Endothelial cell of umbilical vein (primary cell): ENCODE measurements around the gene MPDZ. TPM values are rescaled to one million over a fixed set of nuclear protein-coding genes. Genes with fewer than 3 reads are reported as not detected.

ENCODE experiments used
- BruUV-seq: library from RNA; stranded (reverse); fragments of 400-500 nt; replicated peaks from 2 replicates; lab custom pipeline; 2021; lab: Mats Ljungman, UMichigan
- CTCF ChIA-PET: fragments of 300-600, 350-600 bp; sonication (Branson Sonifier 250); formaldehyde crosslinking; loops from one replicate; lab custom pipeline; 2021; ENCODE audit warnings: antibody characterized with exemption, inconsistent platforms; lab: Charles Lee
- POLR2A ChIA-PET: fragments of 300-600, 350-600 bp; sonication (Branson Sonifier 250); formaldehyde crosslinking; loops from one replicate; lab custom pipeline; 2021; ENCODE audit warnings: antibody characterized with exemption, inconsistent platforms; lab: Charles Lee
- DNase-seq: peaks from one replicate; pipeline ENCODE4 v3.0.0-alpha.2; 2011; ENCODE audit warnings: low read depth, low spot score
- FAIRE-seq: peaks from 2 replicates; lab custom pipeline; 2011; peaks lifted over from hg19 to GRCh38; lab: Jason Lieb, UNC
- H2AFZ ChIP-seq: 2 replicates; pipeline ENCODE4 v1.6.0; 2012; ENCODE audit warnings: low read depth, low read length, control low read depth, inconsistent platforms
- H3K27ac ChIP-seq: 2 replicates; pipeline ENCODE4 v1.5.1; 2011; ENCODE audit warnings: low read depth, mild to moderate bottlenecking, control low read depth, low read length, moderate library complexity; ENCODE audit not compliant: insufficient read depth
- H3K27me3 ChIP-seq, 2 experiments: 2 replicates each; pipeline versions ENCODE4 v1.6.0 to v1.6.1; 2011; ENCODE audit warnings: low read length in 2 of 2, mixed read lengths in 1 of 2; ENCODE audit not compliant: control insufficient read depth in 2 of 2, insufficient read depth in 2 of 2
- H3K36me3 ChIP-seq, 2 experiments: 2 replicates in 1 of 2; 3 replicates in 1 of 2; pipeline ENCODE4 v1.5.1; 2011; ENCODE audit warnings: low read length in 2 of 2, mild to moderate bottlenecking in 1 of 2, moderate library complexity in 1 of 2; ENCODE audit not compliant: control insufficient read depth in 2 of 2, insufficient read depth in 2 of 2; ENCODE audit errors: extremely low read depth in 1 of 2
- H3K4me1 ChIP-seq: 3 replicates; pipeline ENCODE4 v1.5.1; 2011; ENCODE audit warnings: mild to moderate bottlenecking, low read length; ENCODE audit not compliant: control insufficient read depth, insufficient read depth; ENCODE audit errors: extremely low read depth
- H3K4me2 ChIP-seq: 2 replicates; pipeline ENCODE4 v1.6.1; 2011; ENCODE audit warnings: low read length, control low read depth, mixed read lengths; ENCODE audit not compliant: insufficient read depth
- H3K4me3 ChIP-seq, 3 experiments: fragments of 200-600 bp in 1 of 3; sonication (generic), shearing (Covaris generic) in 1 of 3; replicated peaks in 1 of 3; 2 replicates each; pipeline ENCODE4 v1.5.1; 2011 to 2016; ENCODE audit warnings: control low read depth in 3 of 3, low read length in 3 of 3, mild to moderate bottlenecking in 2 of 3, inconsistent platforms in 1 of 3, low read depth in 1 of 3, moderate library complexity in 1 of 3; ENCODE audit not compliant: insufficient read depth in 1 of 3
- H3K79me2 ChIP-seq: 2 replicates; pipeline ENCODE4 v1.6.0; 2012; ENCODE audit warnings: low read length, inconsistent platforms; ENCODE audit not compliant: control insufficient read depth, insufficient read depth
- H3K9ac ChIP-seq: replicated peaks from 2 replicates; pipeline ENCODE3; 2011; ENCODE audit warnings: low read length, control low read depth; ENCODE audit not compliant: insufficient read depth; ENCODE audit errors: extremely low read depth
- H3K9me1 ChIP-seq: replicated peaks from 3 replicates; pipeline ENCODE4 v1.6.0; 2011; ENCODE audit warnings: mild to moderate bottlenecking, low read length; ENCODE audit not compliant: control insufficient read depth, insufficient read depth; ENCODE audit errors: extremely low read depth
- H3K9me3 ChIP-seq: replicated peaks from 2 replicates; pipeline ENCODE4 v1.5.1; 2012; ENCODE audit warnings: low read length, inconsistent platforms; ENCODE audit not compliant: control insufficient read depth, insufficient read depth
- H4K20me1 ChIP-seq: replicated peaks from 2 replicates; pipeline ENCODE3; 2011; ENCODE audit warnings: mild to moderate bottlenecking, low read length; ENCODE audit not compliant: control insufficient read depth, insufficient read depth; ENCODE audit errors: extremely low read depth
- EZH2 ChIP-seq: IDR thresholded peaks from 2 replicates; pipeline ENCODE4 v1.6.1; 2012; ENCODE audit warnings: borderline replicate concordance, low read depth, mild to moderate bottlenecking, moderate library complexity, low read length, inconsistent platforms; ENCODE audit not compliant: severe bottlenecking
- FOS ChIP-seq: IDR thresholded peaks from 2 replicates; pipeline ENCODE4 v1.6.1; 2011; ENCODE audit warnings: mild to moderate bottlenecking, low read length, moderate library complexity, borderline replicate concordance; ENCODE audit not compliant: insufficient read depth
- GATA2 ChIP-seq: IDR thresholded peaks from 2 replicates; pipeline ENCODE4 v1.7.0; 2011; ENCODE audit warnings: low read depth, mild to moderate bottlenecking, moderate library complexity, mixed read lengths, low read length; ENCODE audit not compliant: insufficient read length, insufficient read depth
- JUN ChIP-seq: IDR thresholded peaks from 2 replicates; pipeline ENCODE4 v1.6.1; 2011; ENCODE audit warnings: borderline replicate concordance, low read depth; ENCODE audit not compliant: insufficient read length, insufficient read depth
- MAX ChIP-seq: IDR thresholded peaks from 2 replicates; pipeline ENCODE4 v1.6.1; 2011; ENCODE audit not compliant: insufficient read depth, insufficient read length
- MYC ChIP-seq: IDR thresholded peaks from one replicate; pipeline ENCODE4 v1.6.1; 2011; ENCODE audit warnings: mild to moderate bottlenecking, low read depth, low read length
- POLR2A ChIP-seq: IDR thresholded peaks from 2 replicates; pipeline ENCODE4 v1.6.1; 2012; ENCODE audit warnings: low read depth, mild to moderate bottlenecking, control low read depth, low read length
- POLR2AphosphoS5 ChIP-seq: IDR thresholded peaks from 2 replicates; pipeline ENCODE4 v1.6.1; 2012; ENCODE audit warnings: low read depth, mild to moderate bottlenecking, control low read depth, low read length, moderate library complexity; ENCODE audit not compliant: insufficient read depth
- dilution Hi-C: fragments of 300-500 bp; cut with MboI; formaldehyde crosslinking; loops from one replicate; pipeline ENCODE4 v1.15.0; 2019; ENCODE audit warnings: low sequenced_read_pairs; ENCODE audit not compliant: extremely low pct_ligation_motif_present
- intact Hi-C: fragments of 100-400 bp; cut with micrococcal nuclease; formaldehyde crosslinking; loops from one replicate; pipeline ENCODE4 v1.10.0; 2022
- polyA plus RNA-seq, 4 experiments: library from polyadenylated mRNA; depleted of rRNA in 3 of 4; stranded (reverse) in 3 of 4; unstranded in 1 of 4; fragments of >200 nt; gene quantifications; 2 replicates each; pipeline versions ENCODE4 v1.2.1 to v1.2.3, GENCODE V29; 2011 to 2012; ENCODE audit warnings: missing spikeins in 1 of 4
- total RNA-seq: library from RNA; stranded (reverse); gene quantifications from 2 replicates; pipeline ENCODE4 v1.2.3, GENCODE V29; 2021
- TF ChIP-seq, protein P1 (sequence below), 2 donors: IDR thresholded peaks; 1 replicate in 1 of 2; 2 replicates in 1 of 2; pipeline ENCODE4 v1.5.1; 2011; ENCODE audit warnings: low read length in 2 of 2, mild to moderate bottlenecking in 2 of 2, moderate library complexity in 2 of 2, control low read depth in 1 of 2, inconsistent platforms in 1 of 2, low read depth in 1 of 2; ENCODE audit not compliant: insufficient read depth in 1 of 2; ENCODE audit errors: extremely low read depth in 1 of 2

The MPDZ gene
- total and polyA plus RNA-seq, 2 donors (not counting 3 experiments of a cell fraction or from before 2014, with no cell fraction given): 22.3 to 54.4 TPM

- intact Hi-C loops: no loop called here
- dilution Hi-C loops: no loop called here
- Histone ChIP-seq H4K20me1 (no peaks in the 10 kb centered on the region), H3K9me3 (no peaks in the 10 kb centered on the region), H3K79me2 (no peaks in the 10 kb centered on the region), H2AFZ (no peak overlapping the region), H3K36me3 (no peaks in the 10 kb centered on the region), H3K9ac (no peak overlapping the region), H3K27me3 (no peaks in the 10 kb centered on the region), H3K4me2 (no peak overlapping the region), H3K4me1 (no peaks in the 10 kb centered on the region), H3K9me1 (peaks cover 2% of the 10 kb centered on the region), H3K27ac (no peak overlapping the region), H3K4me3 (no peak overlapping the region)
- DNase-seq (no peak), FAIRE-seq (no peak)
- no TSS peak for BruUV-seq
- TF ChIP-seq MAX (no peak), MYC (no peak), POLR2AphosphoS5 (no peak), EZH2 (no peak), GATA2 (no peak), FOS (no peak), JUN (no peak), POLR2A (no peak)
- TF ChIP-seq, protein P1, sequence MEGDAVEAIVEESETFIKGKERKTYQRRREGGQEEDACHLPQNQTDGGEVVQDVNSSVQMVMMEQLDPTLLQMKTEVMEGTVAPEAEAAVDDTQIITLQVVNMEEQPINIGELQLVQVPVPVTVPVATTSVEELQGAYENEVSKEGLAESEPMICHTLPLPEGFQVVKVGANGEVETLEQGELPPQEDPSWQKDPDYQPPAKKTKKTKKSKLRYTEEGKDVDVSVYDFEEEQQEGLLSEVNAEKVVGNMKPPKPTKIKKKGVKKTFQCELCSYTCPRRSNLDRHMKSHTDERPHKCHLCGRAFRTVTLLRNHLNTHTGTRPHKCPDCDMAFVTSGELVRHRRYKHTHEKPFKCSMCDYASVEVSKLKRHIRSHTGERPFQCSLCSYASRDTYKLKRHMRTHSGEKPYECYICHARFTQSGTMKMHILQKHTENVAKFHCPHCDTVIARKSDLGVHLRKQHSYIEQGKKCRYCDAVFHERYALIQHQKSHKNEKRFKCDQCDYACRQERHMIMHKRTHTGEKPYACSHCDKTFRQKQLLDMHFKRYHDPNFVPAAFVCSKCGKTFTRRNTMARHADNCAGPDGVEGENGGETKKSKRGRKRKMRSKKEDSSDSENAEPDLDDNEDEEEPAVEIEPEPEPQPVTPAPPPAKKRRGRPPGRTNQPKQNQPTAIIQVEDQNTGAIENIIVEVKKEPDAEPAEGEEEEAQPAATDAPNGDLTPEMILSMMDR (IDR thresholded peaks at IDR 0.05; ENCODE audit: extremely low read depth in 1 of 2, insufficient read depth in 1 of 2, low read depth in 1 of 2, low read length in 2 of 2): no peak
- ChIA-PET POLR2A (no interaction called here), CTCF (no interaction called here)
These were observed 40.3 kb downstream of the MPDZ start for GRCh38 chr9:13239208-13239607.
